Fibroblast of lung (primary cell): ENCODE data around the gene ZNF749.
"Not testable (repeated sequence)": the region's sequence is repeated elsewhere in the genome, so short reads cannot be mapped to it uniquely, and the experiment has no call there.

ENCODE experiments used
- EZH2 ChIP-seq: IDR thresholded peaks from 2 replicates; pipeline ENCODE4 v1.5.1; 2012; ENCODE audit warnings: low read length, control low read depth, mild to moderate bottlenecking; ENCODE audit errors: missing control alignments
- TF ChIP-seq, protein P1 (sequence below), 2 donors: IDR thresholded peaks in 1 of 2; conservative IDR thresholded peaks in 1 of 2; 1 replicate in 1 of 2; 2 replicates in 1 of 2; pipeline ENCODE4 v1.5.1; 2011 to 2012; ENCODE audit warnings: low read length in 2 of 2, control low read depth in 1 of 2, inconsistent platforms in 1 of 2, low read depth in 1 of 2, mild to moderate bottlenecking in 1 of 2

DNA sequence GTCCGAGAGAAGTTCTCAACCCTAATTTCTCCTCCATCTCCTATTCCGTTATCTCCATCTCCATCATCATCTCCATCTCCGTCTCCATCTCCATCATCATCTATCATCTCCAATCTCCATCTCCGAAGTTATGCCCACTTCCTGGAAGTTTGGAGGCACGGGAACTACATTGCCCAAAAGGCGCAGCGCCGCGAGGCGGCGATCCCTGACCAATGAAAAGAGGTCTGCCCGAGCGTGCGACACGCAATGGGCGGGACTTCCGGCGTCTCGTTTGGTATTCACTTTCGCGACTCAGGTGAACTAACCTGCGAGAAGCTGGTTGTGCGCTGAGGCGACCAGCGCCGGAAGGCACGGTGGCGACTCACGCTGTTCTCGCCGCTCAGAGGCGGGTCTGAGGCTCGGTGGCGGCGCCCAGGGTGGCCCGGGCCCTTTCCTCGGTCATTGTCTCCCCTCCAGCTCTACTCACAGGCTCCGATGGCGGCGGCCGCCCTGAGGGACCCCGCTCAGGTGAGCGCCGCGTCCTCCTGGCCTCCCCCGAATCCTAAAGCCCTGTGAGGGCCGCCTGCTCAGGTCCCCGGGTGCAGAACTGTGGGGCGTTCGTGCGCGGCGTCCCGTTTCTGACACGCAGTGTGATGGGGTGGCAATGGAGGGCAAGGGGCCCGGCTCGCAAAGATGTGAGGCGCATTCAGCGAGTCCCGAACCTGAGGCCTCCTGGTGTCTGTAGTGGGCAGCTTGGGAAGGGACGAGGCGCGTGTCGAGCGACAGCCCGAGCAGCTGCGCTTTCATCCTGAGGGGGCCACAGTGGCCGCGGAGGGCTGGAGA is 52.6 kb downstream of the ZNF749 start, which contains the start of gene ZNF419:
- TF ChIP-seq, protein P1, sequence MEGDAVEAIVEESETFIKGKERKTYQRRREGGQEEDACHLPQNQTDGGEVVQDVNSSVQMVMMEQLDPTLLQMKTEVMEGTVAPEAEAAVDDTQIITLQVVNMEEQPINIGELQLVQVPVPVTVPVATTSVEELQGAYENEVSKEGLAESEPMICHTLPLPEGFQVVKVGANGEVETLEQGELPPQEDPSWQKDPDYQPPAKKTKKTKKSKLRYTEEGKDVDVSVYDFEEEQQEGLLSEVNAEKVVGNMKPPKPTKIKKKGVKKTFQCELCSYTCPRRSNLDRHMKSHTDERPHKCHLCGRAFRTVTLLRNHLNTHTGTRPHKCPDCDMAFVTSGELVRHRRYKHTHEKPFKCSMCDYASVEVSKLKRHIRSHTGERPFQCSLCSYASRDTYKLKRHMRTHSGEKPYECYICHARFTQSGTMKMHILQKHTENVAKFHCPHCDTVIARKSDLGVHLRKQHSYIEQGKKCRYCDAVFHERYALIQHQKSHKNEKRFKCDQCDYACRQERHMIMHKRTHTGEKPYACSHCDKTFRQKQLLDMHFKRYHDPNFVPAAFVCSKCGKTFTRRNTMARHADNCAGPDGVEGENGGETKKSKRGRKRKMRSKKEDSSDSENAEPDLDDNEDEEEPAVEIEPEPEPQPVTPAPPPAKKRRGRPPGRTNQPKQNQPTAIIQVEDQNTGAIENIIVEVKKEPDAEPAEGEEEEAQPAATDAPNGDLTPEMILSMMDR (conservative IDR thresholded peaks at IDR 0.05 in 1 of 2, IDR thresholded peaks at IDR 0.05 in 1 of 2; ENCODE audit: low read depth in 1 of 2, low read length in 2 of 2), result not testable (repeated sequence)
- not testable (repeated sequence) for TF ChIP-seq EZH2
